Osteoblast (primary cell): ENCODE data around the gene ZMYM5. TPM values are rescaled to one million over a fixed set of nuclear protein-coding genes. Genes with fewer than 3 reads are reported as not detected.
"Not testable (repeated sequence)": the region's sequence is repeated elsewhere in the genome, so short reads cannot be mapped to it uniquely, and the experiment has no call there.

ENCODE experiments used
- DNase-seq: peaks from one replicate; pipeline ENCODE4 v3.0.0; 2011; ENCODE audit warnings: low spot score, mixed read lengths; ENCODE audit not compliant: insufficient read length; ENCODE audit errors: missing footprints
- H2AFZ ChIP-seq: 2 replicates; pipeline ENCODE4 v1.6.0; 2011; ENCODE audit warnings: mild to moderate bottlenecking, low read length
- H3K27ac ChIP-seq: 2 replicates; pipeline ENCODE4 v1.5.1; 2011; ENCODE audit warnings: mild to moderate bottlenecking, low read depth, low read length, moderate library complexity
- H3K27me3 ChIP-seq: 2 replicates; pipeline ENCODE4 v1.6.0; 2012; ENCODE audit warnings: mild to moderate bottlenecking, control low read depth, inconsistent platforms, low read length, moderate library complexity; ENCODE audit not compliant: insufficient read depth
- H3K36me3 ChIP-seq: 2 replicates; pipeline ENCODE4 v1.5.1; 2011; ENCODE audit warnings: mild to moderate bottlenecking, low read length, control low read depth, moderate library complexity; ENCODE audit not compliant: insufficient read depth
- H3K4me1 ChIP-seq: 2 replicates; pipeline ENCODE4 v1.5.1; 2011; ENCODE audit warnings: mild to moderate bottlenecking, low read length, control low read depth, moderate library complexity; ENCODE audit not compliant: insufficient read depth
- H3K4me2 ChIP-seq: 2 replicates; pipeline ENCODE4 v1.6.0; 2011; ENCODE audit warnings: mild to moderate bottlenecking, low read length; ENCODE audit not compliant: insufficient read depth
- H3K4me3 ChIP-seq: fragments of 200-600 bp; sonication (generic); 3 replicates; pipeline ENCODE4 v1.5.1; 2012; ENCODE audit warnings: mild to moderate bottlenecking, low read length, inconsistent platforms; ENCODE audit not compliant: insufficient read depth
- H3K79me2 ChIP-seq: 2 replicates; pipeline ENCODE4 v1.6.0; 2012; ENCODE audit warnings: mild to moderate bottlenecking, low read length, control low read depth, inconsistent platforms; ENCODE audit not compliant: insufficient read depth
- H3K9me3 ChIP-seq: 2 replicates; pipeline ENCODE4 v1.5.1; 2011; ENCODE audit warnings: low read depth, low read length, control low read depth
- H4K20me1 ChIP-seq: 2 replicates; pipeline ENCODE4 v1.6.0; 2012; ENCODE audit warnings: mild to moderate bottlenecking, low read length, control low read depth; ENCODE audit not compliant: insufficient read depth
- total RNA-seq: library from RNA; depleted of rRNA; stranded (reverse); fragments of >200 nt; gene quantifications from 2 replicates; pipeline ENCODE4 v1.2.3, GENCODE V29; 2012
- TF ChIP-seq, protein P1 (sequence below): IDR thresholded peaks from 2 replicates; pipeline ENCODE4 v1.5.1; 2011; ENCODE audit warnings: mild to moderate bottlenecking, low read depth, low read length, moderate library complexity; ENCODE audit errors: extremely low read depth

ZMYM5 gene
- total RNA-seq, 1 donor = 22.8 TPM

DNA sequence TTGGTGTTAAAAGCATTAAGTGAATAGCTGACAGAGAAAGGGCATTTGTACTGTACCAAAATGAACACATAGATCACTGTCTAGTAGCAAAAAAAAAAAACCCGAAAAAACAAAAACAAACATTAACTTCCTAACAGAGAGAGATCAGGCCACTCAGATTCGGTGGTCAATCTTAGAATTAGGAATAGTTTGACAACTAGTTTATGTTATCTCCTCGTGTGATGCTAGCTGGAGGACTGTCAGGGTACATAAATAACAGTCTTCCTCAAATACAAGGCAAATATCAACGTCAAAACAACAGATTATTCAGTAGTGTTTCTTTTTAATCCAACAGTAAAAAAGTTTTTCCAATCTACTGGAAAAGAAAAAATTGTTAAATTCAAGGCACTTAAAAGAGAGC, 1.7 kb downstream of the ZMYM5 start:
- Histone ChIP-seq H3K9me3 (no peaks in the 10 kb centered on the region), H3K27ac (peak overlapping the region; percentile 73), H3K27me3 (no peaks in the 10 kb centered on the region), H3K4me3 (peak overlapping the region; percentile 98), H2AFZ (no peak overlapping the region), H3K4me1 (peaks cover 18% of the 10 kb centered on the region), H3K36me3 (peaks cover 20% of the 10 kb centered on the region), H3K4me2 (peak overlapping the region; percentile 89), H3K79me2 (peaks cover 64% of the 10 kb centered on the region), H4K20me1 (peaks cover 36% of the 10 kb centered on the region)
- DNase-seq = peak; percentile 80
- TF ChIP-seq, protein P1, sequence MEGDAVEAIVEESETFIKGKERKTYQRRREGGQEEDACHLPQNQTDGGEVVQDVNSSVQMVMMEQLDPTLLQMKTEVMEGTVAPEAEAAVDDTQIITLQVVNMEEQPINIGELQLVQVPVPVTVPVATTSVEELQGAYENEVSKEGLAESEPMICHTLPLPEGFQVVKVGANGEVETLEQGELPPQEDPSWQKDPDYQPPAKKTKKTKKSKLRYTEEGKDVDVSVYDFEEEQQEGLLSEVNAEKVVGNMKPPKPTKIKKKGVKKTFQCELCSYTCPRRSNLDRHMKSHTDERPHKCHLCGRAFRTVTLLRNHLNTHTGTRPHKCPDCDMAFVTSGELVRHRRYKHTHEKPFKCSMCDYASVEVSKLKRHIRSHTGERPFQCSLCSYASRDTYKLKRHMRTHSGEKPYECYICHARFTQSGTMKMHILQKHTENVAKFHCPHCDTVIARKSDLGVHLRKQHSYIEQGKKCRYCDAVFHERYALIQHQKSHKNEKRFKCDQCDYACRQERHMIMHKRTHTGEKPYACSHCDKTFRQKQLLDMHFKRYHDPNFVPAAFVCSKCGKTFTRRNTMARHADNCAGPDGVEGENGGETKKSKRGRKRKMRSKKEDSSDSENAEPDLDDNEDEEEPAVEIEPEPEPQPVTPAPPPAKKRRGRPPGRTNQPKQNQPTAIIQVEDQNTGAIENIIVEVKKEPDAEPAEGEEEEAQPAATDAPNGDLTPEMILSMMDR = no peak

GRCh38 chr13:19860884-19861655, 2.4 kb downstream of the ZMYM5 start:
- Histone ChIP-seq H3K27me3 (no peaks in the 10 kb centered on the region), H2AFZ (no peak overlapping the region), H3K27ac (peak overlapping the region; percentile 45), H3K79me2 (peaks cover 71% of the 10 kb centered on the region), H3K9me3 (no peaks in the 10 kb centered on the region), H3K36me3 (peaks cover 20% of the 10 kb centered on the region), H3K4me3 (peak overlapping the region; percentile 44), H3K4me1 (peaks cover 18% of the 10 kb centered on the region), H3K4me2 (peak overlapping the region; percentile 89), H4K20me1 (peaks cover 38% of the 10 kb centered on the region)
- DNase-seq = peak; percentile 83
- TF ChIP-seq, protein P1 = no peak

- H3K27me3 ChIP-seq, H3K27ac ChIP-seq, DNase-seq, H3K4me2 ChIP-seq, H3K4me3 ChIP-seq, H2AFZ ChIP-seq, H3K9me3 ChIP-seq: not testable (repeated sequence)
- Histone ChIP-seq H3K36me3 (peaks cover 36% of the 10 kb centered on the region), H3K79me2 (peaks cover 97% of the 10 kb centered on the region), H4K20me1 (peaks cover 53% of the 10 kb centered on the region), H3K4me1 (peaks cover 18% of the 10 kb centered on the region)
These were observed 5.8 kb downstream of the ZMYM5 start for GRCh38 chr13:19857637-19858036.

- peaks cover 86% of the 10 kb centered on the region for H3K79me2 ChIP-seq
These were observed 10.7 kb downstream of the ZMYM5 start for GRCh38 chr13:19852766-19853165.

More at GRCh38 chr13:19852766-19853165, 10.7 kb downstream of the ZMYM5 start:
- Histone ChIP-seq H3K36me3 (peaks cover 54% of the 10 kb centered on the region), H3K4me1 (no peaks in the 10 kb centered on the region), H4K20me1 (peaks cover 38% of the 10 kb centered on the region), H3K4me2 (no peak overlapping the region), H3K27me3 (no peaks in the 10 kb centered on the region), H3K27ac (no peak overlapping the region), H3K4me3 (no peak overlapping the region), H2AFZ (no peak overlapping the region), H3K9me3 (no peaks in the 10 kb centered on the region)
- TF ChIP-seq, protein P1 = no peak
- no peak for DNase-seq
